ENCODE measurements around the gene VMP1.

GRCh38 chr17:59764292-59764741 is 56.9 kb downstream of the VMP1 start:
- TF ChIP-seq ZNF263 (CRISPR knock-in tag; IDR thresholded peaks at IDR 0.05; ENCODE audit: low read depth), result no peak
- TF ChIP-seq, protein P1, sequence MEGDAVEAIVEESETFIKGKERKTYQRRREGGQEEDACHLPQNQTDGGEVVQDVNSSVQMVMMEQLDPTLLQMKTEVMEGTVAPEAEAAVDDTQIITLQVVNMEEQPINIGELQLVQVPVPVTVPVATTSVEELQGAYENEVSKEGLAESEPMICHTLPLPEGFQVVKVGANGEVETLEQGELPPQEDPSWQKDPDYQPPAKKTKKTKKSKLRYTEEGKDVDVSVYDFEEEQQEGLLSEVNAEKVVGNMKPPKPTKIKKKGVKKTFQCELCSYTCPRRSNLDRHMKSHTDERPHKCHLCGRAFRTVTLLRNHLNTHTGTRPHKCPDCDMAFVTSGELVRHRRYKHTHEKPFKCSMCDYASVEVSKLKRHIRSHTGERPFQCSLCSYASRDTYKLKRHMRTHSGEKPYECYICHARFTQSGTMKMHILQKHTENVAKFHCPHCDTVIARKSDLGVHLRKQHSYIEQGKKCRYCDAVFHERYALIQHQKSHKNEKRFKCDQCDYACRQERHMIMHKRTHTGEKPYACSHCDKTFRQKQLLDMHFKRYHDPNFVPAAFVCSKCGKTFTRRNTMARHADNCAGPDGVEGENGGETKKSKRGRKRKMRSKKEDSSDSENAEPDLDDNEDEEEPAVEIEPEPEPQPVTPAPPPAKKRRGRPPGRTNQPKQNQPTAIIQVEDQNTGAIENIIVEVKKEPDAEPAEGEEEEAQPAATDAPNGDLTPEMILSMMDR (IDR thresholded peaks at IDR 0.05), result no peak
- no peak for TF ChIP-seq ELF4 (CRISPR knock-in tag; IDR thresholded peaks at IDR 0.05; ENCODE audit: low read depth)

Data from WTC11 (cell line).